Peyer's patch (tissue), 4 donors: ENCODE measurements around the gene HINT2. TPM values are rescaled to one million over a fixed set of nuclear protein-coding genes. Genes with fewer than 3 reads are reported as not detected.

Experiments
- DNase-seq, 3 donors: peaks; one replicate each; pipeline ENCODE4 v3.0.0-alpha.2; 2017 to 2019
- H3K27ac ChIP-seq, 4 donors: fragments of 200-600 bp; sonication (generic); one replicate each; pipeline ENCODE4 v1.5.1; 2016 to 2019
- H3K27me3 ChIP-seq, 2 donors: fragments of 200-600 bp; sonication (generic); one replicate each; pipeline ENCODE4 v1.5.1; 2019
- H3K36me3 ChIP-seq, 3 donors: fragments of 200-600 bp; sonication (generic); one replicate each; pipeline ENCODE4 v1.5.1; 2016 to 2019
- H3K4me1 ChIP-seq, 4 donors: fragments of 200-600 bp; sonication (generic); one replicate each; pipeline ENCODE4 v1.5.1; 2016 to 2019
- H3K4me3 ChIP-seq, 4 donors: fragments of 200-600 bp; sonication (generic); 1 replicate in 3 of 4; 2 replicates in 1 of 4; pipeline ENCODE4 v1.5.1; 2016 to 2019; ENCODE audit warnings: mild to moderate bottlenecking in 1 of 4
- H3K9me3 ChIP-seq, 4 donors: fragments of 200-600 bp; sonication (generic); one replicate each; pipeline ENCODE4 v1.5.1; 2016 to 2019; ENCODE audit warnings: mild to moderate bottlenecking in 1 of 4
- CTCF ChIP-seq, 6 experiments: fragments of 450-650 bp in 4 of 6; fragments of 200-600 bp in 2 of 6; sonication (generic) in 1 of 6; IDR thresholded peaks; one replicate each; pipeline ENCODE4 v1.5.1; 2017 to 2019; ENCODE audit warnings: antibody characterized with exemption in 6 of 6, mild to moderate bottlenecking in 3 of 6, moderate library complexity in 1 of 6
- POLR2A ChIP-seq, 2 donors: fragments of 450-650 bp; IDR thresholded peaks; one replicate each; pipeline ENCODE4 v1.5.1; 2017; ENCODE audit warnings: antibody characterized with exemption in 2 of 2, mild to moderate bottlenecking in 2 of 2, moderate library complexity in 2 of 2
- total RNA-seq, 4 donors: library from RNA; depleted of rRNA; stranded (reverse); fragments of >200 nt; gene quantifications; one replicate each; pipeline ENCODE4 v1.1.0, GENCODE V29; 2016

HINT2 gene
- total RNA-seq, 4 donors from 2014 or later: 19.8 to 40.3 (median 28.7) TPM

- Histone ChIP-seq H3K9me3 (no peaks in the 10 kb centered on the region), H3K4me3 (no peak overlapping the region), H3K27me3 (no peaks in the 10 kb centered on the region), H3K36me3 (peaks cover 0 to 40% (median 0%) of the 10 kb centered on the region in 3 donors), H3K4me1 (peaks cover 0 to 2% (median 0%) of the 10 kb centered on the region in 4 donors), H3K27ac (no peak overlapping the region)
- no peak for DNase-seq
- TF ChIP-seq POLR2A (IDR thresholded peaks at IDR 0.05) (no peak), CTCF (IDR thresholded peaks at IDR 0.05) (no peak)
Observed at GRCh38 chr9:35806101-35806500, 8.7 kb downstream of the HINT2 start.

DNA sequence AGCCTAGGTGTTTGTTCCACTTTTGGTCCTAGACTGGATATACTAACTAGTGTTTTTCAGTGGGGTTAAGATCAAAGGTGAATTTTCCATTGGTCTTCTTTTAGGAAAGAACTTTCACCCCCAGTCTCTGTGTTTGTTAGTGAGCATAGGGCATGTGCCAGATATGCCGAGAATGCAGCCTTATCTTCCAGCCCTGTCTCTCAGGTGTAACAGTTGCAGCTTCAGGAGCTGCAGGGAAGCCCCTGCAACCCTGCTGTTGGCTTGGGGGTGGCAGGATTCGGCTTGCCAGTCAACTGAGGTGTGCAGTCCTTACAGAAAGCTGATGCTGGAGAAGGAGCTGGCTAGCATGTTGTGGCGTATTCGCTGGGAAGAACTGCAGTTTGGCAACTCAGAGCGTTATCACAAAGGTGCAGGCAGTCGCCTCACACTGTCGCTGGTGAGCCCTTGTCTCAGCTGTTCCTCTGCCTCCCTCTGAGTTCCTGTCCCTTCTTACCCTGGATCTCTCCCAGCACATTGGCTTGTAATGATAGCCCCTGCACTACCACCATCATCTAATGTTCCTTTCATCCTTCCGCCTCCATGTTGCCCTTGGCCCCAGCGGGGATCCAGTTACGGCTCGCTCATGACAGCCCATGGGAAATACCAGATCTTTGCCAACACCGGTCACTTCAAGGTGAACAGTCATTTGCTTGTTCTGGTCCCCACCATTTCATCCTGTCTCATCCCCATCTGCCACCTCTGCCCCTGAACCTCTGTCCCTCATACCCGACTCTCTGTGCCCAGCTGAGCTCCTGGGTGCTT, 13.3 kb downstream of the HINT2 start:
- Histone ChIP-seq H3K4me3 (no peak overlapping the region), H3K9me3 (no peaks in the 10 kb centered on the region), H3K36me3 (peaks cover 0 to 27% (median 0%) of the 10 kb centered on the region in 3 donors), H3K4me1 (no peaks in the 10 kb centered on the region), H3K27ac (no peak overlapping the region), H3K27me3 (no peaks in the 10 kb centered on the region)
- TF ChIP-seq CTCF (IDR thresholded peaks at IDR 0.05): no peak
- TF ChIP-seq POLR2A (IDR thresholded peaks at IDR 0.05): no peak
- no peak for DNase-seq

GRCh38 chr9:35800530-35800929, 14.3 kb downstream of the HINT2 start:
- H3K27me3 ChIP-seq: no peaks in the 10 kb centered on the region
- peaks cover 0 to 19% (median 0%) of the 10 kb centered on the region in 3 donors for H3K36me3 ChIP-seq
- H3K27ac ChIP-seq: no peak overlapping the region
- H3K9me3 ChIP-seq: no peaks in the 10 kb centered on the region
- TF ChIP-seq POLR2A (IDR thresholded peaks at IDR 0.05) (no peak), CTCF (IDR thresholded peaks at IDR 0.05) (no peak)
- no peak overlapping the region for H3K4me3 ChIP-seq
- H3K4me1 ChIP-seq: no peaks in the 10 kb centered on the region
- DNase-seq: no peak

- Histone ChIP-seq H3K4me3 (no peak overlapping the region), H3K36me3 (peaks cover 0 to 16% (median 0%) of the 10 kb centered on the region in 3 donors), H3K27me3 (no peaks in the 10 kb centered on the region), H3K4me1 (peaks cover 0 to 13% (median 0%) of the 10 kb centered on the region in 4 donors), H3K27ac (no peak overlapping the region), H3K9me3 (no peaks in the 10 kb centered on the region)
- DNase-seq: no peak
- no peak for TF ChIP-seq CTCF (IDR thresholded peaks at IDR 0.05)
- no peak for TF ChIP-seq POLR2A (IDR thresholded peaks at IDR 0.05)
Observed at GRCh38 chr9:35798658-35799374, 16.0 kb downstream of the HINT2 start.

GRCh38 chr9:35797311-35798109, 17.3 kb downstream of the HINT2 start:
- no peak for TF ChIP-seq POLR2A (IDR thresholded peaks at IDR 0.05)
- TF ChIP-seq CTCF (IDR thresholded peaks at IDR 0.05): no peak
- no peaks in the 10 kb centered on the region for H3K9me3 ChIP-seq
- H3K36me3 ChIP-seq: peaks cover 0 to 11% (median 0%) of the 10 kb centered on the region in 3 donors
- no peaks in the 10 kb centered on the region for H3K27me3 ChIP-seq
- no peak overlapping the region for H3K27ac ChIP-seq
- no peak for DNase-seq
- H3K4me1 ChIP-seq: peaks cover 0 to 19% (median 0%) of the 10 kb centered on the region in 4 donors
- H3K4me3 ChIP-seq: no peak overlapping the region
